Measurements from ENCODE around the gene EPAS1. TPM values are rescaled to one million over a fixed set of nuclear protein-coding genes. Genes with fewer than 3 reads are reported as not detected.
A peak's percentile ranks its signal among the peaks of the same experiment; 100 is the strongest.

Gene EPAS1
- total and polyA plus RNA-seq, 2 of the 13 experiments (the other 11 are each of a cell fraction or from before 2014, with no cell fraction given) = 47.1 to 182 TPM

DNA sequence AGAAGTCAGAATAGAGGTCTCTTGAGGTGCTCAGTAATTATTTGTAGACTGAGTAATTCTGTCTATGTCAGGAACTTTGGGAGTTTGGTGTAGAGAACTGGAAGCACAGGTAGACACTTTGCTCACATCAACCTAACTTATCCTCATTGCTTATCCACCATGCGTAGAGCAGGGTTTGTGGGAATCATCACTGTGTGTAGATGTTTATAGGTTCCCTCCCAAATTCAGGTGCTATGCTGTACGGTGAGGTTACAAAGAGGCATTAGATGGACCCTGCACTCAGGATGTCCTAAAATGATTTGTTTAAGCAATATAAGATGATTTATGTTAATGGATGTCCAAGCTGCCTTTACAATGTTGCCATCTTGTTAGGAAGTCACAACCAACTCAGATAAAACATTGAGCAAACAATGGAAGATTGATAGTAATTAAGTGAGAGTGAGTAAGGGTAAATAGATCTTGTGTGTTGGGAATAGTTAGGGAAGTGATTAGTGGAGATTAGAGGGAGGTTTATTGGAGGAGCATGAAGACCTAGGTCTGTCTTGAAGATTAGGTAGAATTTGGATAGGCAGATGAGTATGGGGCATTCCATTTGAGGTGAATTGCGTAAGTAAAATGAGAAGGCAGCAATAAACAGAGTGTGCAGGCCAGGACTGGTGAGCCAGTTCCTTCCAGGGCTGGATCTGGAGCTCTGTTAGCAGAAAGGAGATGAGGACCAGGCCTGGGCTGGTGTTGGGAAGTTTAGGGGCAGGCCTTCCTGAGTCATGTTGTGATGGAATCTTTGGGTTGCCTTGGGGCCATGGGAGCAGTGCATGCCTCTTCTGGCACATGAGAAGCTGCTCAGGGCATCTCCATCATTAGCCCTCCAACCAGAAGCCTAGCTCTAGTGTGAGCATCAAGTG lies 12.1 kb downstream of the EPAS1 start (continued):
- TF ChIP-seq, protein P1, sequence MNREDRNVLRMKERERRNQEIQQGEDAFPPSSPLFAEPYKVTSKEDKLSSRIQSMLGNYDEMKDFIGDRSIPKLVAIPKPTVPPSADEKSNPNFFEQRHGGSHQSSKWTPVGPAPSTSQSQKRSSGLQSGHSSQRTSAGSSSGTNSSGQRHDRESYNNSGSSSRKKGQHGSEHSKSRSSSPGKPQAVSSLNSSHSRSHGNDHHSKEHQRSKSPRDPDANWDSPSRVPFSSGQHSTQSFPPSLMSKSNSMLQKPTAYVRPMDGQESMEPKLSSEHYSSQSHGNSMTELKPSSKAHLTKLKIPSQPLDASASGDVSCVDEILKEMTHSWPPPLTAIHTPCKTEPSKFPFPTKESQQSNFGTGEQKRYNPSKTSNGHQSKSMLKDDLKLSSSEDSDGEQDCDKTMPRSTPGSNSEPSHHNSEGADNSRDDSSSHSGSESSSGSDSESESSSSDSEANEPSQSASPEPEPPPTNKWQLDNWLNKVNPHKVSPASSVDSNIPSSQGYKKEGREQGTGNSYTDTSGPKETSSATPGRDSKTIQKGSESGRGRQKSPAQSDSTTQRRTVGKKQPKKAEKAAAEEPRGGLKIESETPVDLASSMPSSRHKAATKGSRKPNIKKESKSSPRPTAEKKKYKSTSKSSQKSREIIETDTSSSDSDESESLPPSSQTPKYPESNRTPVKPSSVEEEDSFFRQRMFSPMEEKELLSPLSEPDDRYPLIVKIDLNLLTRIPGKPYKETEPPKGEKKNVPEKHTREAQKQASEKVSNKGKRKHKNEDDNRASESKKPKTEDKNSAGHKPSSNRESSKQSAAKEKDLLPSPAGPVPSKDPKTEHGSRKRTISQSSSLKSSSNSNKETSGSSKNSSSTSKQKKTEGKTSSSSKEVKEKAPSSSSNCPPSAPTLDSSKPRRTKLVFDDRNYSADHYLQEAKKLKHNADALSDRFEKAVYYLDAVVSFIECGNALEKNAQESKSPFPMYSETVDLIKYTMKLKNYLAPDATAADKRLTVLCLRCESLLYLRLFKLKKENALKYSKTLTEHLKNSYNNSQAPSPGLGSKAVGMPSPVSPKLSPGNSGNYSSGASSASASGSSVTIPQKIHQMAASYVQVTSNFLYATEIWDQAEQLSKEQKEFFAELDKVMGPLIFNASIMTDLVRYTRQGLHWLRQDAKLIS (CRISPR knock-in tag; IDR thresholded peaks at IDR 0.05) = no peak
- TF ChIP-seq KDM5A (IDR thresholded peaks at IDR 0.05; ENCODE audit: borderline replicate concordance, low read length) (no peak), ZNF607 (CRISPR knock-in tag; IDR thresholded peaks at IDR 0.05; ENCODE audit: borderline replicate concordance) (no peak), SMAD1 (CRISPR knock-in tag; IDR thresholded peaks at IDR 0.05; ENCODE audit: borderline replicate concordance, low read depth) (no peak), ZNF772 (CRISPR knock-in tag; IDR thresholded peaks at IDR 0.05) (no peak), FOXK2 (IDR thresholded peaks at IDR 0.05) (peak; percentile 28; the same call in 1 of the 2 replicates), HDAC6 (IDR thresholded peaks at IDR 0.05; ENCODE audit: low read depth, low read length) (no peak), MED8 (CRISPR knock-in tag; IDR thresholded peaks at IDR 0.05; ENCODE audit: insufficient replicate concordance) (no peak), KDM1A (CRISPR knock-in tag; IDR thresholded peaks at IDR 0.05) (no peak), ARID2 (CRISPR knock-in tag; IDR thresholded peaks at IDR 0.05; ENCODE audit: borderline replicate concordance) (no peak), ZNF749 (CRISPR knock-in tag; IDR thresholded peaks at IDR 0.05; ENCODE audit: borderline replicate concordance) (no peak), ZNF775 (CRISPR knock-in tag; IDR thresholded peaks at IDR 0.05; ENCODE audit: borderline replicate concordance) (no peak), ZNF670 (CRISPR knock-in tag; IDR thresholded peaks at IDR 0.05; ENCODE audit: borderline replicate concordance) (no peak; the same call in 1 of the 2 replicates), NR2F6 (IDR thresholded peaks at IDR 0.05) (no peak), NR2F6 (CRISPR knock-in tag; IDR thresholded peaks at IDR 0.05) (no peak), ZNF207 (IDR thresholded peaks at IDR 0.05; ENCODE audit: borderline replicate concordance) (no peak), SAFB2 (CRISPR knock-in tag; IDR thresholded peaks at IDR 0.05; ENCODE audit: borderline replicate concordance, low read depth) (no peak), ZBTB1 (CRISPR knock-in tag; IDR thresholded peaks at IDR 0.05; ENCODE audit: borderline replicate concordance) (no peak), ZNF781 (CRISPR knock-in tag; IDR thresholded peaks at IDR 0.05; ENCODE audit: borderline replicate concordance, not compliant biosample characterization) (no peak), ZNF33B (CRISPR knock-in tag; IDR thresholded peaks at IDR 0.05) (0 out of 2 replicates have a peak, but pooled peaks have one; percentile 53)
- TF ChIP-seq, protein P2, sequence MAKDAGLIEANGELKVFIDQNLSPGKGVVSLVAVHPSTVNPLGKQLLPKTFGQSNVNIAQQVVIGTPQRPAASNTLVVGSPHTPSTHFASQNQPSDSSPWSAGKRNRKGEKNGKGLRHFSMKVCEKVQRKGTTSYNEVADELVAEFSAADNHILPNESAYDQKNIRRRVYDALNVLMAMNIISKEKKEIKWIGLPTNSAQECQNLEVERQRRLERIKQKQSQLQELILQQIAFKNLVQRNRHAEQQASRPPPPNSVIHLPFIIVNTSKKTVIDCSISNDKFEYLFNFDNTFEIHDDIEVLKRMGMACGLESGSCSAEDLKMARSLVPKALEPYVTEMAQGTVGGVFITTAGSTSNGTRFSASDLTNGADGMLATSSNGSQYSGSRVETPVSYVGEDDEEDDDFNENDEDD (CRISPR knock-in tag; IDR thresholded peaks at IDR 0.05; ENCODE audit: borderline replicate concordance) = no peak
- TF ChIP-seq, protein P3, sequence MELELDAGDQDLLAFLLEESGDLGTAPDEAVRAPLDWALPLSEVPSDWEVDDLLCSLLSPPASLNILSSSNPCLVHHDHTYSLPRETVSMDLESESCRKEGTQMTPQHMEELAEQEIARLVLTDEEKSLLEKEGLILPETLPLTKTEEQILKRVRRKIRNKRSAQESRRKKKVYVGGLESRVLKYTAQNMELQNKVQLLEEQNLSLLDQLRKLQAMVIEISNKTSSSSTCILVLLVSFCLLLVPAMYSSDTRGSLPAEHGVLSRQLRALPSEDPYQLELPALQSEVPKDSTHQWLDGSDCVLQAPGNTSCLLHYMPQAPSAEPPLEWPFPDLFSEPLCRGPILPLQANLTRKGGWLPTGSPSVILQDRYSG (CRISPR knock-in tag; IDR thresholded peaks at IDR 0.05) = no peak
- TF ChIP-seq, protein P4, sequence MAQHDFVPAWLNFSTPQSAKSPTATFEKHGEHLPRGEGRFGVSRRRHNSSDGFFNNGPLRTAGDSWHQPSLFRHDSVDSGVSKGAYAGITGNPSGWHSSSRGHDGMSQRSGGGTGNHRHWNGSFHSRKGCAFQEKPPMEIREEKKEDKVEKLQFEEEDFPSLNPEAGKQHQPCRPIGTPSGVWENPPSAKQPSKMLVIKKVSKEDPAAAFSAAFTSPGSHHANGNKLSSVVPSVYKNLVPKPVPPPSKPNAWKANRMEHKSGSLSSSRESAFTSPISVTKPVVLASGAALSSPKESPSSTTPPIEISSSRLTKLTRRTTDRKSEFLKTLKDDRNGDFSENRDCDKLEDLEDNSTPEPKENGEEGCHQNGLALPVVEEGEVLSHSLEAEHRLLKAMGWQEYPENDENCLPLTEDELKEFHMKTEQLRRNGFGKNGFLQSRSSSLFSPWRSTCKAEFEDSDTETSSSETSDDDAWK (CRISPR knock-in tag; IDR thresholded peaks at IDR 0.05) = no peak
